GM19238 (cell line): Measurements from ENCODE around the gene TMC5.
"Not testable (repeated sequence)": the region's sequence is repeated elsewhere in the genome, so short reads cannot be mapped to it uniquely, and the experiment has no call there.

ENCODE experiments used
- DNase-seq: peaks from one replicate; pipeline ENCODE4 v3.0.0; 2011; ENCODE audit warnings: low spot score; ENCODE audit not compliant: insufficient read length

Gene TMC5

DNA sequence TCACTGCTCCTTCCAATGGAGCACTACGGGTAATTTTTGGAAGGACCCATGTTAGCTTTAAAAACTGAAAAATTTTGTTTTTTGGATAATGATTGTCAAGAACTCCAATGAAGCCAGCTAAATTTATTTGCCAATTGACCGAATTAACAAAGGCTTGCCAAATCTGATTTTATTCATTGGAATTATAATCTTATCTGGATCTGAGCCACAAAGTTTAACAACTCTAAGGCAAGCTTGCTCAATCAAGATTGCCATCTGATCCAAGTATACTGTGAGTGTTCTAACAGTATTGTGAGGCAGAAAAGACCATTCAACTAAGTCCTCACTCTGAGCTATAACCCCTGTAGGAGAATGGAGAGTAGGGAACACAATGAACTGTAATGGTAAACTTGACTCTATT lies 20.3 kb upstream of the TMC5 start:
- not testable (repeated sequence) for DNase-seq

GRCh38 chr16:19400711-19401110 lies 17.0 kb upstream of the TMC5 start:
- no peak for DNase-seq

GRCh38 chr16:19406891-19407491 lies 10.7 kb upstream of the TMC5 start:
- DNase-seq = no peak

DNA sequence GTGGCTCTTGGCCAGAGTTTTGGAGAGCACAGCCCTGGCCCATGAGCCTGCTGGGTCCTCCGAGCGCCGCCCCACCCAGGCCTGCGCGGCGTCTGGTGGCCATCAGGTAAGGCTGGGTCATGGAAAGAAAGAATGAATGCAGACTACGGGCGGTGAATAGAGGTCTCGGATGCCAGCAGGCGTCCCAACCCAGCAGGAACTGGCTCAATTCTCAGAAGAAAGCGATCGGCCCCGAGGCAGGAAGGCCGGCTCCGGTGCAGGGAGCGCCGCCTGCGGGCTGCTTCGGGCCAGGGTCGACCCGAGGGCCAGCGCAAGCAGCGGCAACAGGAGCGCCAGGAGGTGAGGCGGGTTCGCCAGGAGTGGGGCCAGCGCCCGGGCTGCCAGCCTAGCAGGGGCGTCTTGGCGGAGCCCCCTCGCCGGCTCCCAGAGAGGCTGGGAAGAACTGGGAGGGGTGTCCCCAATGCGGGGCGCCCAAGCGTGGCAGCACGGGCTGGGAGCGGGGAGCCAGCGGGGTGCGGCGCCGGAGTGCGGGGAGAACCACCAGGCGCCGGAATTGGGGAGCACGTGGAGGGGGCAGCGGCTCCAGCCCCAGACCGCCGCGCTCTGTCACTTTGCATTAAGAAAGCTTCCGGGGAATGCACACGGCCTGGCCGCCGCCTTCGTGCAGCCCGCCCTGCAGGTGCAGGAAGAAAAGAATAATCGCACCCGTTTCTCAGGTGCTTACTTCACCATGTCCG lies 7.1 kb upstream of the TMC5 start:
- DNase-seq = no peak

- DNase-seq = no peak
Observed at GRCh38 chr16:19411298-19411697, 6.4 kb upstream of the TMC5 start.

- not testable (repeated sequence) for DNase-seq
Observed at GRCh38 chr16:19412055-19412454, 5.6 kb upstream of the TMC5 start.

GRCh38 chr16:19415461-19415860 lies 2.2 kb upstream of the TMC5 start:
- DNase-seq = no peak

DNA sequence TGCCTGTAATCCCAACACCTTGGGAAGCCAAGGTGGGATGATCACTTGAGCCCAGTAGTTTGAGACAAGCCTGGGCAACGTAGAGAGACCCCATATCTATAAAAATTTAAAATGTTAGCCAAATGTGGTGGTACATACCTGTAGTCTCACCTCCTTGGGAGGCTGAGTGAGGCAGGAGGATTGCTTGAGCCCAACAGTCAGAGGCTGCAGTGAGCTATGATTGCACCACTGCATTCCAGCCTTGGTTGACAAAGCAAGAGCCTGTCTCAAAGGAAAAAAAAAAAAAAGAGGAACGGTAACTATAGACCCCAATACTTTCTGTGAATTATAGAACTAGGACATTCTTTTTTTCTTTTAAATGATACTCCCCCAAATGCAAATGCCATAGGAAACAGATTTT lies 1.8 kb upstream of the TMC5 start:
- DNase-seq = no peak

DNA sequence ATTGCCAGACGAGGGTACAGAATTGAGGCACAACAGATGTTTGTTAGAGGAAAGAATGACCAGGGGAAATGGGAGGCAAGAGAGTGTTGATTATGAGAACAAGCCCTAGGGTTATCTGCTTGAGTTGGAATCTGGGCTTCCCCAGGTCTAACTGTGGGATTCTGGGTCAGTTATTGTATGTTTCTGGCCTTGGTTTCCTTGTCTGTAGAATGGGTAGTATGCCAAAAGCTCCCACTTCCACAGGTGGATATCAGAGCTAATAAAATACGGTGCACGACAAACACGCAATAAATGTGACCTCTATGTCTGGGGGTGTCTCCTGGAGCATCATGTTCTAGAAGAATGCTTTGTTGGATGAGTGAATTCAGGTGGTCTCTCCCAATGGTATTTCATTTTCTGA lies 517 bp downstream of the TMC5 start:
- DNase-seq = no peak

DNA sequence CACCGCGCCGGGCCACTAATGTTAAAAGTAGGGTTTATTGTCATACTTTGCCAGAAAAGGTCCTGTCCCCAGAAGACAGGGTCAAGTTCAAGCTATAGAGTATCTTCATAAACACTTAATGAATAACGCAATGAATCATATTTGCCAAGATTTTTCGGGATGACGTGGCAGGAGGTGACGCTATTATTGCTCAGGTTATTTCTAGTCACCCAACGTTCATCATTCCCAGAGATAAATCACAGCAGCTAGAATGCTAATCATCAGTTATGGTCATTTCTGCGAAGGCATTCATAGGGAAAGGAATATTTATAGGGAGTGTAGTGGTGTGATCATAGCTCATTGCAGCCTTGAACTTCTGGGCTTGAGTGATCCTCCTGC lies 2.0 kb downstream of the TMC5 start:
- DNase-seq = no peak

- DNase-seq = no peak
Observed at GRCh38 chr16:19424478-19424877, 6.8 kb downstream of the TMC5 start.

DNA sequence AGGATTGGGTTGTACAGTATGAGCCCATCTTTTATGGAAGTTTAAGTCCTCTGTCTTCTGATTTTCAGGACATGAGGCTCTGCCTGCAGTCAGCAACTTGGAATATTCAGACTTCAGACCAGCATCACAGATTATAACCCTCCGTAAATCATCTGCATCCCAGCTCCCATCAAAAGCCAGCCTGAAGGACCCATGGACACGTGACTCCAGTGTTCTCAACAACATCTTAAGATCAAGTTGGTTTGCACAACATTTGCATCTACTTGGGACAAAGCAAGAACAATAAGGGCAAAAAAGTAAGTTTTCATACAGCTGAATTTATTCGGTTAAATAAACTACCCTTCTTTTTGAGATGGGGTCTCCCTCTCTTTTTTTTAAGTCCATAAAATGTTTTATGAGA lies 12.7 kb downstream of the TMC5 start:
- no peak for DNase-seq

DNA sequence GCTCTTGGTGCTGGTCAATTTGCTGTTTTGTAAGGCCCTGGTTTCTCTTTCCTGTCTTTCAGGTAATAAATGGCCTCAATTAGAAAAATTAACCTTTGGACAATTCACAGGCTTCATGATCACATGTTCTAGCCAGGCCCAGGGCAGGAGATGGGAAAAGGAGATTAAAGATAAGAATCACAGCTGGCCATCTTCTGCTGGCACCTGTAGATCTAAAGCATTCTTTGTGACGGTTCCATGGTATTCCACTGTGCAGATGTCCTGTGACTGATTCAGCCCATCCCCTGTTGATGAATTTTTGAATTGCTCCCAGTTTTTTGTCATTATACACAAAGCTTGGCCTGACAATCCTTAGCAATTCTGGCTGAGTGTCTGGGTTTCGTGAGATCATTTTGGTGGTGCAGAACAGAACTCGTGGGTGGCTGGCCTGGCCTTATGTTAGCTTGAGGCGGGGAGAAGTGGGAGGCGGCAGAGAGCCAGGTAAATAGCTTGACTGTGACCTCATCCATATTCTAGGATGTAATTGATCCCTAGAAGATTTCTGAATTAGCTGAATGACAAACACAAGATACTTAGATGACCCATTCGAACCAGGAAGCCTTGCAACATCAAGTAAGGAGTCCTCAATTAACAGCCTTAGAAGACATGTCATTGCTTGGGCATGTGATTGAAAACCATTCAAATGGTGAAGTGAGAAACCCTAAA lies 14.1 kb downstream of the TMC5 start:
- no peak for DNase-seq

DNA sequence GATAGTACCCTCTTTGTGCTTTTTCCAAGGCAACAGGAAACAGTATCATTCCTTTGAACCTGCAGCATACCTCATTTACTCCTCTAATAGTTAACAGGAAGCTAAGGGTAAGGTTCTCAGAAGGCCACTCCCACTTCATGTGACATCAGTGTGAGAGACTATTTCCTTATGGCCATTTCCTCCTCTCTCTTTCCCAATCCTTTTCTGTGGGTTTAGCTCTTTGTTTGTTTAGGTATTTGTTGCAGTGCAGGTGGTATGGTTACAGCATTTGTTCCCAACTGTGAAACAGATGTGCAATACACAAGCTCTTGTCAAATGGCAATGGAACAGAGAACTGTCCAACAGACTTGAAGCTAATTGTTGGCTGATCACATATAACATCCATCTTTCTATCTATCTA lies 14.7 kb downstream of the TMC5 start:
- no peak for DNase-seq

GRCh38 chr16:19434584-19434983 lies 16.9 kb downstream of the TMC5 start:
- DNase-seq = no peak

- no peak for DNase-seq
Observed at GRCh38 chr16:19436540-19436939, 18.9 kb downstream of the TMC5 start.

GRCh38 chr16:19437280-19437679 lies 19.6 kb downstream of the TMC5 start:
- DNase-seq = no peak

GRCh38 chr16:19438739-19439138 lies 21.1 kb downstream of the TMC5 start:
- no peak for DNase-seq

DNA sequence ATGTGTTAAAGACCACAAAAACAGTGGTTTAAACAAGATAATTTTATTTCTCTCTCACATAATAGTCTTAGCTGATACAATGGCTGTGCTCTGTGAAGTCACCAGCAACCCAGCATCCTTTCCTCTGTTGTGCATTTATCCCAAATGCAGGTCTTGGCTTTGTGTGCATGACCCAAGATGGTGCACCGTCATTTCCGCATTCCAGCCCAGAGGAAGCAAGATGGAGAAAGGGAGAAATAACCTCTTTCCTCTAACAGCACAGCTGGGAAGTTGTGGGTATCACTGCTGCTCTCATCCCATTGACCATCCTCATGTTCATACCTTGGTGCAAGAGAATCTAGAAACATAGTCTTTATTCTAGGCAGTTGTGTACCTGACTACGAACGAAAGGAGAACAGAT lies 21.8 kb downstream of the TMC5 start:
- no peak for DNase-seq

DNA sequence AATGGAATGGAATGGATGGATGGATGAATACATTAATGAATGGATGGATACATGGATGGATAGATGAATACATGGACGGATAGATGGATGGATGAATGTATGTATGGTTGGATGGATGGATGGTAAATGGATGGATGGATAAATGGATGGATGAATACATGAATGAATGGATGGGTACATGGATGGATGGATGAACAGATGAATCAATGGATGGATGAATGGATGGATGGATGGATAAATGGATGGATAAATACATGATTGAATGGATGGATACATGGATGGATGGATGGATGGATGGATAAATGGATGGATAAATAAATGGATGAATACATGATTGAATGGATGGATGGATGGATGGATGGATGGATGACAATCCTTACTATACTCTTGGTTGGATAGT lies 26.0 kb downstream of the TMC5 start:
- DNase-seq = no peak

DNA sequence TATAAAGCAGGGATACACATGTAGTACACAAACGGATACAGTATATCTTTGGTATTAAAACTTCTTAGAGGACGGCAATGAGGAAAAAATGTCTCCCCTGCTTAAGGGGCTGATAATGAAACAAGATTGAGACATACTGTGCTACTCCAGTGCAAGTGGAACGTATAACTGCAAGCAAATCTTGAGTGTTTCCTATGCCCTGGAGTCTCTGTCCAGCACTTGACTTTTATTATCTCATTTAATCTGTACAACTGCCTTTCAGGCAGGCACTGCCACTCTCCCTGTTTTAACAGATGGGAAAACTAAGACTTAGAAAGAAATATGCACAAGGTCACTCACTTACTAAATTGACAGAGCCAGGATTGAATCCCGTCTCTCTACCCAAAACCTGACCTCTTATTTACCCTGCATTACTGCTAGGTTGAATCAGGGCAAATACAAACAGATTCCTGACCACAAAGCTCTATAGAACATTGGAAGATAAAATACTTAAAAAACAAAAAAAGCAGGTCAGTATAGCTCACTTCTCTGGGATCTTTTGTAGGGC lies 28.7 kb downstream of the TMC5 start:
- DNase-seq = no peak

DNA sequence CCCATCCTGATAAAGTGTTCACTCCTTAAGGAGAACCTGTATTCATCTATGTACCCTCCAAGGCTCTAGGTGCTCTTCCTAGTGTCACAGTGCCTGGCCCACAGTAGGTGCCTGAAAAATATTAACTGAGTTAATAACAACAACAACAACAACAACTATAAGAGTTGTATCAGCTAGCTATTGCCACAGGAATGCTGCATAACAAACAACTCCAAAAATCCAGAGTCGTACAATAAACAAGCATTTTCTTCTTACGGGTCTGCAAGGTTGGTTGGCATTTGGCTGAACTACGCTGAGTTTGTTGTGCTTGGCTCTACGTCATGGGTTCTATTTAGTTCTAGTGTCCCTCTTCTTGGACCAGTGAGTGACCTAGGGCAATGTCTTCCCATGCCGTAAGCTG lies 29.2 kb downstream of the TMC5 start:
- no peak for DNase-seq

DNA sequence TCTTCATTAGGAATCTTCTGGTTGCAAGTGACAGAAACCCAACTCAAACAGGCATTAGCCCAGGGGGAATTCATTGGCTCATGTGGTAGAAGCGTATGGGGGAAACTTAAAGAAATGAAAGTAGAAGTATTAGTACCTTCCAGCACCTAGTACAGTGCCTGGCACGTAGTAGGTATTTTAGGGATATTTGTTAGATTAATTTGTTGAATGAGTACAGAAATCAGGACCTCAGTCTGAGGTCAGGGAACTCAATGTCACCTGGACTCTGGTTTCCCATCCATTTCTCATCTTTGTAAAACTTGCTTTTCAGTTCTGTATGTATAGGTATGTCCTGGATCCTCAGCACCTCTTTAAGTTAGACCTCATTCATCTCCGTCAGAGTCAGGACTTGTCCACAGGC lies 32.5 kb downstream of the TMC5 start:
- DNase-seq = no peak
